Measurements from ENCODE around the gene PRRX2. TPM values are rescaled to one million over a fixed set of nuclear protein-coding genes. Genes with fewer than 3 reads are reported as not detected.

Gene PRRX2
- total and polyA plus RNA-seq, 12 donors, result 0.15 to 14.2 (median 4.0) TPM

- TF ChIP-seq POLR2A (IDR thresholded peaks at IDR 0.05), result no peak
- H3K4me1 ChIP-seq (replicated peaks in 1 of 2), result peaks cover 18 to 25% of the 10 kb centered on the region in 2 donors
- no peaks in the 10 kb centered on the region for H3K27me3 ChIP-seq
- peak in 6 of 7 donors; percentile 78 to 85 (median 82) for DNase-seq
- peak overlapping the region in 1 of 4 donors; percentile 79 for H3K4me3 ChIP-seq
- H3K27ac ChIP-seq, result peak overlapping the region in 4 of 5 donors; percentile 37 to 85 (median 54)
- intact Hi-C loops (cut with DNase I), result loop anchor here in 1 of 2 donors (5.0 kb wide), 1 partner anchor 142 kb away; no protein-coding TSS in a partner anchor
- H3K36me3 ChIP-seq (replicated peaks in 1 of 2), result peaks cover 0 to 42% of the 10 kb centered on the region in 2 donors
- 44 to 58% (median 48%) methylated on average over 9 to 25 of the region's 25 CpGs for whole genome bisulfite sequencing, 4 donors
- no peaks in the 10 kb centered on the region for H3K9me3 ChIP-seq (replicated peaks in 1 of 3)
These were observed 25.2 kb upstream of the PRRX2 start for GRCh38 chr9:129640086-129640870.

GRCh38 chr9:129640871-129641749 lies 24.3 kb upstream of the PRRX2 start:
- intact Hi-C loops (cut with DNase I), result loop anchor here in 1 of 2 donors (5.0 kb wide), 1 partner anchor 141 kb away; no protein-coding TSS in a partner anchor
- 16 to 21% (median 18%) methylated on average over 28 to 44 of the region's 44 CpGs for WGBS, 4 donors
- Histone ChIP-seq H3K4me3 (peak overlapping the region; percentile 61 to 99 (median 77)), H3K27ac (peak overlapping the region; percentile 24 to 85 (median 73)), H3K9me3 (replicated peaks in 1 of 3) (no peaks in the 10 kb centered on the region), H3K4me1 (replicated peaks in 1 of 2) (peaks cover 18 to 25% of the 10 kb centered on the region in 2 donors), H3K27me3 (no peaks in the 10 kb centered on the region), H3K36me3 (replicated peaks in 1 of 2) (peaks cover 0 to 34% of the 10 kb centered on the region in 2 donors)
- no peak for TF ChIP-seq CTCF (IDR thresholded peaks at IDR 0.05)
- TF ChIP-seq POLR2A (IDR thresholded peaks at IDR 0.05), result no peak
- DNase-seq, result peak in 2 of 7 donors; percentile 54 to 60

GRCh38 chr9:129641750-129642585 lies 23.5 kb upstream of the PRRX2 start, which contains the start of gene ASB6:
Gene ASB6, minus strand, starts transcription at chr9:129642151. Its CDS starts 152 bp downstream, at chr9:129641999.
- TF ChIP-seq CTCF (IDR thresholded peaks at IDR 0.05) (peak; percentile 98 to 100 (median 99)), POLR2A (IDR thresholded peaks at IDR 0.05) (peak; percentile 41 to 68)
- peak within 1 kb of the TSS; percentile 62 to 85 (median 73) for H3K27ac ChIP-seq
- no peaks in the 10 kb centered on the region for H3K9me3 ChIP-seq (replicated peaks in 1 of 3)
- DNase-seq, result peak; percentile 97 to 98 (median 98)
- H3K36me3 ChIP-seq (replicated peaks in 1 of 2), result peaks cover 0 to 25% of the 10 kb centered on the region in 2 donors
- 0 to 7% (median 1%) methylated on average over 3 to 93 of the region's 93 CpGs for WGBS, 4 donors
- H3K4me3 ChIP-seq, result peak within 1 kb of the TSS; percentile 61 to 99 (median 77)
- intact Hi-C loops (cut with DNase I), result loop anchor here in 1 of 2 donors (5.0 kb wide), 1 partner anchor 140 kb away; no protein-coding TSS in a partner anchor
- peaks cover 18 to 25% of the 10 kb centered on the region in 2 donors for H3K4me1 ChIP-seq (replicated peaks in 1 of 2)
- no peaks in the 10 kb centered on the region for H3K27me3 ChIP-seq

- no peak for TF ChIP-seq CTCF (IDR thresholded peaks at IDR 0.05)
- no peak for TF ChIP-seq POLR2A (IDR thresholded peaks at IDR 0.05)
- intact Hi-C loops (cut with DNase I), result loop anchor here in 1 of 2 donors (5.0 kb wide), 1 partner anchor 139 kb away; no protein-coding TSS in a partner anchor
- Histone ChIP-seq H3K4me1 (replicated peaks in 1 of 2) (peaks cover 18 to 25% of the 10 kb centered on the region in 2 donors), H3K27ac (no peak overlapping the region), H3K27me3 (no peaks in the 10 kb centered on the region), H3K9me3 (replicated peaks in 1 of 3) (no peaks in the 10 kb centered on the region), H3K36me3 (replicated peaks in 1 of 2) (peaks cover 0 to 8% of the 10 kb centered on the region in 2 donors), H3K4me3 (no peak overlapping the region)
- DNase-seq, result peak in 2 of 7 donors; percentile 15 to 20
- WGBS, 4 donors, result 85 to 94% (median 91%) methylated on average over 10 of the region's 10 CpGs
These were observed 21.7 kb upstream of the PRRX2 start for GRCh38 chr9:129643706-129644105.
